Upper lobe of left lung (tissue), 4 donors: Measurements from ENCODE around the gene NF2.

ENCODE experiments used
- EP300 ChIP-seq, 4 donors: sonication (generic); formaldehyde crosslinking; IDR thresholded peaks; one replicate each; pipeline ENCODE4 v1.5.1; 2017; ENCODE audit warnings: antibody characterized with exemption in 4 of 4, control low read depth in 2 of 4
- POLR2A ChIP-seq, 4 donors: fragments of 450-650 bp; IDR thresholded peaks; one replicate each; pipeline ENCODE4 v1.5.1; 2016 to 2017; ENCODE audit warnings: antibody characterized with exemption in 4 of 4, mild to moderate bottlenecking in 2 of 4
- POLR2AphosphoS5 ChIP-seq, 2 donors: sonication (generic); formaldehyde crosslinking; IDR thresholded peaks; one replicate each; pipeline ENCODE4 v1.5.1; 2017; ENCODE audit warnings: antibody characterized with exemption in 2 of 2
- TF ChIP-seq, protein P1 (sequence below), 6 experiments: fragments of 450-650 bp in 4 of 6; fragments of 200-600 bp in 2 of 6; sonication (generic) in 2 of 6; IDR thresholded peaks; one replicate each; pipeline ENCODE4 v1.5.1; 2016 to 2019; ENCODE audit warnings: antibody characterized with exemption in 6 of 6

DNA sequence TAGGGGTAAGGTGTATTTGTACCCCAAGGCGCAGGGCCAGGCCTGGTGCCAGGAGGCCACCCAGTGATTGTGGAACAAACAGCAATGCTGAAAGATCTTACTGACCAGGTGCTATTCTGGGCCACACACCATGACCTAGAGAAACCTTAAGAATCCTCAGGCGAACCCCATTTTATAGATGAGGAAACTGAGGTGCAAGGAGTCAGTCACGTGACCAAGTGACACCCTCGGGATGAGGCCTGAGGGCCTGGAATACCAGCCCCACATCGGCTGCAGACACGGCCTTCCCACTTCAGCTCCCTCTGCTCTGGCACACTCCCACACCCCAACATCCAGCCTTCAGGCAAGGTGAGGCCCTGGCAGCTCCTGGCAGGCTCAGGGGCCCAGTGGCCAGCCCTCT, 129.4 kb downstream of the NF2 start:
- TF ChIP-seq, protein P1, sequence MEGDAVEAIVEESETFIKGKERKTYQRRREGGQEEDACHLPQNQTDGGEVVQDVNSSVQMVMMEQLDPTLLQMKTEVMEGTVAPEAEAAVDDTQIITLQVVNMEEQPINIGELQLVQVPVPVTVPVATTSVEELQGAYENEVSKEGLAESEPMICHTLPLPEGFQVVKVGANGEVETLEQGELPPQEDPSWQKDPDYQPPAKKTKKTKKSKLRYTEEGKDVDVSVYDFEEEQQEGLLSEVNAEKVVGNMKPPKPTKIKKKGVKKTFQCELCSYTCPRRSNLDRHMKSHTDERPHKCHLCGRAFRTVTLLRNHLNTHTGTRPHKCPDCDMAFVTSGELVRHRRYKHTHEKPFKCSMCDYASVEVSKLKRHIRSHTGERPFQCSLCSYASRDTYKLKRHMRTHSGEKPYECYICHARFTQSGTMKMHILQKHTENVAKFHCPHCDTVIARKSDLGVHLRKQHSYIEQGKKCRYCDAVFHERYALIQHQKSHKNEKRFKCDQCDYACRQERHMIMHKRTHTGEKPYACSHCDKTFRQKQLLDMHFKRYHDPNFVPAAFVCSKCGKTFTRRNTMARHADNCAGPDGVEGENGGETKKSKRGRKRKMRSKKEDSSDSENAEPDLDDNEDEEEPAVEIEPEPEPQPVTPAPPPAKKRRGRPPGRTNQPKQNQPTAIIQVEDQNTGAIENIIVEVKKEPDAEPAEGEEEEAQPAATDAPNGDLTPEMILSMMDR (IDR thresholded peaks at IDR 0.05) = no peak
- TF ChIP-seq EP300 (IDR thresholded peaks at IDR 0.05) (no peak), POLR2AphosphoS5 (IDR thresholded peaks at IDR 0.05) (no peak), POLR2A (IDR thresholded peaks at IDR 0.05) (no peak)
